HepG2 (cell line): Measurements from ENCODE around the gene RHD. TPM values are rescaled to one million over a fixed set of nuclear protein-coding genes. Genes with fewer than 3 reads are reported as not detected.

Experiments used
- ARNT2 ChIP-seq: sonication (generic); formaldehyde crosslinking; IDR thresholded peaks from 2 replicates; pipeline ENCODE4 v1.8.0; 2022; ENCODE audit warnings: mild to moderate bottlenecking, low read depth, missing genetic modification reagents, moderate library complexity
- FOXK2 ChIP-seq: fragments of 450-650 bp; IDR thresholded peaks from 2 replicates; pipeline ENCODE4 v1.6.1; 2016
- GTF3A ChIP-seq: sonication (generic); formaldehyde crosslinking; conservative IDR thresholded peaks from 2 replicates; pipeline ENCODE4 v1.4.0; 2020; ENCODE audit warnings: mild to moderate bottlenecking, missing genetic modification reagents
- HNRNPL ChIP-seq: fragments of 200-400 bp; formaldehyde crosslinking; IDR thresholded peaks from 2 replicates; pipeline ENCODE4 v1.6.1; 2017; ENCODE audit warnings: mild to moderate bottlenecking, low read depth, low read length
- HNRNPLL ChIP-seq: fragments of 200-400 bp; formaldehyde crosslinking; IDR thresholded peaks from 2 replicates; pipeline ENCODE4 v1.6.1; 2017; ENCODE audit warnings: mild to moderate bottlenecking, low read depth, low read length; ENCODE audit not compliant: poor library complexity, severe bottlenecking
- JUN ChIP-seq: sonication (generic); formaldehyde crosslinking; IDR thresholded peaks from 2 replicates; pipeline ENCODE4 v1.4.0; 2020; ENCODE audit warnings: mild to moderate bottlenecking, missing genetic modification reagents
- KDM6A ChIP-seq: IDR thresholded peaks from 2 replicates; pipeline ENCODE4 v1.6.1; 2016; ENCODE audit warnings: low read depth
- RFXANK ChIP-seq: IDR thresholded peaks from 2 replicates; pipeline ENCODE4 v1.6.1; 2016
- RXRA ChIP-seq: sonication (generic); formaldehyde crosslinking; IDR thresholded peaks from 2 replicates; pipeline ENCODE4 v1.5.1; 2020; ENCODE audit warnings: missing genetic modification reagents
- SIX4 ChIP-seq: sonication (generic); formaldehyde crosslinking; IDR thresholded peaks from 2 replicates; pipeline ENCODE4 v1.4.0; 2020; ENCODE audit warnings: missing genetic modification reagents
- SPEN ChIP-seq: sonication (generic); formaldehyde crosslinking; IDR thresholded peaks from 2 replicates; pipeline ENCODE4 v1.5.1; 2020; ENCODE audit warnings: low read depth, mild to moderate bottlenecking, missing genetic modification reagents
- THAP11 ChIP-seq: IDR thresholded peaks from 2 replicates; pipeline ENCODE4 v1.6.1; 2016; ENCODE audit warnings: missing biosample characterization, missing genetic modification reagents
- ZBED4 ChIP-seq: sonication (generic); formaldehyde crosslinking; IDR thresholded peaks from 2 replicates; pipeline ENCODE4 v1.4.0; 2020; ENCODE audit warnings: missing genetic modification reagents, borderline replicate concordance
- ZNF343 ChIP-seq: sonication (generic); formaldehyde crosslinking; IDR thresholded peaks from 2 replicates; pipeline ENCODE4 v1.4.0; 2020; ENCODE audit warnings: mild to moderate bottlenecking, missing genetic modification reagents
- ZNF362 ChIP-seq: sonication (generic); formaldehyde crosslinking; IDR thresholded peaks from 2 replicates; pipeline ENCODE4 v1.4.0; 2020; ENCODE audit warnings: missing genetic modification reagents, mild to moderate bottlenecking, borderline replicate concordance
- ZNF414 ChIP-seq: sonication (generic); formaldehyde crosslinking; IDR thresholded peaks from 2 replicates; pipeline ENCODE4 v1.5.0; 2020; ENCODE audit warnings: missing genetic modification reagents
- ZNF496 ChIP-seq: sonication (generic); formaldehyde crosslinking; IDR thresholded peaks from 2 replicates; pipeline ENCODE4 v1.8.1; 2023; ENCODE audit warnings: mild to moderate bottlenecking, moderate library complexity, missing genetic modification reagents; ENCODE audit not compliant: insufficient replicate concordance
- ZNF552 ChIP-seq: sonication (generic); formaldehyde crosslinking; IDR thresholded peaks from 2 replicates; pipeline ENCODE4 v1.9.0; 2022; ENCODE audit warnings: missing genetic modification reagents, mild to moderate bottlenecking, borderline replicate concordance
- ZNF563 ChIP-seq: sonication (generic); formaldehyde crosslinking; IDR thresholded peaks from 2 replicates; pipeline ENCODE4 v1.8.0; 2022; ENCODE audit warnings: mild to moderate bottlenecking, moderate library complexity, missing genetic modification reagents
- ZNF761 ChIP-seq: sonication (generic); formaldehyde crosslinking; conservative IDR thresholded peaks from 2 replicates; pipeline ENCODE4 v1.4.0; 2020; ENCODE audit warnings: mild to moderate bottlenecking, missing genetic modification reagents
- ZNF83 ChIP-seq: sonication (generic); formaldehyde crosslinking; IDR thresholded peaks from 2 replicates; pipeline ENCODE4 v1.4.0; 2020; ENCODE audit warnings: missing genetic modification reagents, mild to moderate bottlenecking, borderline replicate concordance
- ZSCAN20 ChIP-seq: sonication (generic); formaldehyde crosslinking; IDR thresholded peaks from 2 replicates; pipeline ENCODE4 v1.4.0; 2020; ENCODE audit warnings: missing genetic modification reagents, mild to moderate bottlenecking, borderline replicate concordance
- polyA plus RNA-seq, 8 experiments: library from polyadenylated mRNA; depleted of rRNA in 3 of 8; stranded (reverse) in 7 of 8; unstranded in 1 of 8; fragments of >200 nt; fragmentation: Illumina TruSeq in 4 of 8; extraction: Trizol in 4 of 8; gene quantifications; 2 replicates each; pipeline versions ENCODE4 v1.2.1 to v1.2.3, GENCODE V29; 2011 to 2016; ENCODE audit warnings: low read depth in 4 of 8, missing spikeins in 1 of 8, mixed read lengths in 1 of 8; ENCODE audit not compliant: insufficient read depth in 1 of 8
- total RNA-seq, 5 experiments: library from RNA; depleted of rRNA; stranded (reverse); fragments of >200 nt; fragmentation: Illumina TruSeq; extraction: Trizol; gene quantifications; 2 replicates each; pipeline ENCODE4 v1.2.3, GENCODE V29; 2016; ENCODE audit warnings: low read depth in 1 of 5
- TF ChIP-seq, protein P1 (sequence below): sonication (generic); formaldehyde crosslinking; IDR thresholded peaks from 2 replicates; pipeline ENCODE4 v1.8.0; 2022; ENCODE audit warnings: mild to moderate bottlenecking, missing genetic modification reagents, moderate library complexity

The RHD gene
- total and polyA plus RNA-seq, 2 of the 13 experiments (the other 11 are each of a cell fraction or from before 2014, with no cell fraction given): not detected

DNA sequence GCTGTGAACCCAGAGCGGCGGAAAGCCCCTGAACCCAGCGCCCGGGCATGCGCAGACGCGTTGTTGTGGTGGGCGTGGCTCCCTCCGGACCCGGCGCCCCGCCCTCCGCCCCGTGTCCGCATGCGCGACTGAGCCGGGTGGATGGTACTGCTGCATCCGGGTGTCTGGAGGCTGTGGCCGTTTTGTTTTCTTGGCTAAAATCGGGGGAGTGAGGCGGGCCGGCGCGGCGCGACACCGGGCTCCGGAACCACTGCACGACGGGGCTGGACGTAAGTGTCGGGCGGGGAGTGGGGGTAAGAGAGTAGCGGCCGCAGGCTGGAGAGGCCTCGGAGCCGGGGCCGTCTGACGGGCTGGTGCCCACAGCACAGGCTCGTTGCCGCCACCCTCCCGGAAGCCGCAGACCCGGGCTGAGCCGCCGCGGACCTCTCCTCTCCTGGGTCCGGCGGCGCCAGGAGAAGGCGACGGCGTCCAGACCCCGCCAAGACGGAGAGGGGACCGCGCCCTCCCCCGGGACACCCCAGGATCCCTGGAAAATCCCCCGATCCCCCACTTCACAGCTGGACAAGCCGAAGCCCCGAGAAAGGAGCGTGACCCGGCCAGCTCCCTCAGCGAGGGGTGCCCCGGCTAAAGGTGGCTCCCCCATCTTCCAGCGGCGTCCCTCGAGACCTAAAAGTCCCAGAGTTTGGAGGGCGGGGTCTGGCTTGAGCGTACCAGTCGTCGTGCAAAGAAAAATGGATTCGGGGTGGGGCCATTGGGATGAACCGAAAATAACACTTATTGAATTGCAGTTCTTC is 66.1 kb downstream of the RHD start, which contains the start of gene TMEM50A (continued):
- TF ChIP-seq SPEN (CRISPR knock-in tag) (peak; percentile 65; the same call in 1 of the 2 replicates), ZNF414 (CRISPR knock-in tag) (peak; percentile 66; the same call in 1 of the 2 replicates), ZNF343 (no peak), GTF3A (no peak), KDM6A (no peak), HNRNPLL (peak; percentile 73), ZNF563 (peak; percentile 67; the same call in 1 of the 2 replicates), JUN (no peak), ZBED4 (CRISPR knock-in tag) (peak; percentile 56; the same call in 1 of the 2 replicates), ZNF496 (CRISPR knock-in tag) (no peak), THAP11 (peak; percentile 68; the same call in 1 of the 2 replicates), ZNF83 (CRISPR knock-in tag) (no peak), RXRA (CRISPR knock-in tag) (peak; percentile 45; the same call in 1 of the 2 replicates), ZNF761 (CRISPR knock-in tag) (no peak), ZSCAN20 (CRISPR knock-in tag) (0 out of 2 replicates have a peak, but pooled peaks have one; percentile 21), SIX4 (CRISPR knock-in tag) (no peak), HNRNPL (no peak), FOXK2 (peak; percentile 62), ZNF552 (CRISPR knock-in tag) (no peak), ZNF362 (CRISPR knock-in tag) (no peak), RFXANK (CRISPR knock-in tag) (no peak), ARNT2 (CRISPR knock-in tag) (peak; percentile 64; the same call in 1 of the 2 replicates)
- TF ChIP-seq, protein P1, sequence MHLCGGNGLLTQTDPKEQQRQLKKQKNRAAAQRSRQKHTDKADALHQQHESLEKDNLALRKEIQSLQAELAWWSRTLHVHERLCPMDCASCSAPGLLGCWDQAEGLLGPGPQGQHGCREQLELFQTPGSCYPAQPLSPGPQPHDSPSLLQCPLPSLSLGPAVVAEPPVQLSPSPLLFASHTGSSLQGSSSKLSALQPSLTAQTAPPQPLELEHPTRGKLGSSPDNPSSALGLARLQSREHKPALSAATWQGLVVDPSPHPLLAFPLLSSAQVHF (CRISPR knock-in tag): no peak
